ENCODE data around the gene CHST8.

GRCh38 chr19:33774751-33775150, 153.0 kb downstream of the CHST8 start:
- TF ChIP-seq CTCF (IDR thresholded peaks at IDR 0.05) (no peak), POLR2AphosphoS5 (IDR thresholded peaks at IDR 0.05; ENCODE audit: insufficient read depth in 1 of 2, low read depth in 1 of 2) (no peak), POLR2A (IDR thresholded peaks at IDR 0.05) (no peak)
